Measurements from ENCODE around the gene AGRN. TPM values are rescaled to one million over a fixed set of nuclear protein-coding genes. Genes with fewer than 3 reads are reported as not detected.
A peak's percentile ranks its signal among the peaks of the same experiment; 100 is the strongest.
"Not testable (repeated sequence)": the region's sequence is repeated elsewhere in the genome, so short reads cannot be mapped to it uniquely, and the experiment has no call there.

Gene AGRN
- total and polyA plus RNA-seq, 5 experiments from 2014 or later, result 0.15 to 6.4 (median 0.71) TPM

GRCh38 chr1:984476-984814 lies 35.5 kb upstream of the AGRN start:
- no peak overlapping the region for H3K4me3 Mint-ChIP-seq

GRCh38 chr1:985126-985525 lies 34.8 kb upstream of the AGRN start:
- peaks cover 0 to 4% (median 0%) of the 10 kb centered on the region in 4 donors for H3K4me1 Mint-ChIP-seq
- H3K36me3 Mint-ChIP-seq, result no peaks in the 10 kb centered on the region
- POLR2A ChIA-PET, result no interaction called here
- no peak overlapping the region for H3K27ac Mint-ChIP-seq
- no peak overlapping the region for H3K4me3 Mint-ChIP-seq
- DNase-seq, result no peak
- H3K27me3 Mint-ChIP-seq, result peaks cover 8 to 48% (median 22%) of the 10 kb centered on the region in 5 donors
- ATAC-seq, result no peak
- H3K9me3 Mint-ChIP-seq, result no peaks in the 10 kb centered on the region

More at GRCh38 chr1:984476-984814, 35.5 kb upstream of the AGRN start:
- peaks cover 8 to 48% (median 19%) of the 10 kb centered on the region in 5 donors for H3K27me3 Mint-ChIP-seq
- DNase-seq (no peak), ATAC-seq (no peak)
- no peaks in the 10 kb centered on the region for H3K9me3 Mint-ChIP-seq
- H3K4me1 Mint-ChIP-seq, result peaks cover 0 to 4% (median 0%) of the 10 kb centered on the region in 4 donors
- H3K27ac Mint-ChIP-seq, result no peak overlapping the region
- POLR2A ChIA-PET, result interaction anchor here (0.9 to 1.1 kb wide), 2 partner anchors 17 to 84 kb away, joined by 3 to 4 read pairs; no protein-coding TSS in a partner anchor
- H3K36me3 Mint-ChIP-seq, result no peaks in the 10 kb centered on the region

DNA sequence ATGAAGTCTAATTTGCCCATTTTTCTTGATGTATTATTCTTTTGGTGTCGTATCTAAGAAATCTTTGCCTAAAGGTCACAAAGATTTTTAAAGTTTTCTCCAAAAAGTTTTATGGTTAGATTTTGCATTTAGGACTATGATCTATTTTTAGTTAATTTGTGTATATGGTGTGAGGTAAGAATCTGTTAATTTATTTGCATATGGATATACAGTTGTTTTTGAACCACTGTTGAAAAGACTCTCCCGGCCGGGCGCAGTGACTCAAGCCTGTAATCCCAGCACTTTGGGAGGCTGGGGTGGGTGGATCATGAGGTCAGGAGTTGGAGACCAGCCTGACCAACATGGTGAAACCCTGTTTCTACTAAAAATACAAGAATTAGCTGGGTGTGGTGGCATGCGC lies 31.9 kb upstream of the AGRN start:
- DNase-seq, H3K4me3 Mint-ChIP-seq, H3K4me1 Mint-ChIP-seq, ATAC-seq, POLR2A ChIA-PET, H3K36me3 Mint-ChIP-seq, H3K27ac Mint-ChIP-seq: not testable (repeated sequence)
- Mint-ChIP-seq H3K9me3 (peaks cover 0 to 13% (median 0%) of the 10 kb centered on the region in 9 donors), H3K27me3 (peaks cover 10 to 38% (median 24%) of the 10 kb centered on the region in 5 donors)

- H3K36me3 Mint-ChIP-seq, H3K27ac Mint-ChIP-seq, POLR2A ChIA-PET, DNase-seq, ATAC-seq, H3K4me3 Mint-ChIP-seq: not testable (repeated sequence)
- peaks cover 6 to 27% (median 10%) of the 10 kb centered on the region in 5 donors for H3K27me3 Mint-ChIP-seq
- H3K4me1 Mint-ChIP-seq, result peaks cover 7 to 14% (median 7%) of the 10 kb centered on the region in 4 donors
- H3K9me3 Mint-ChIP-seq, result peaks cover 0 to 13% (median 0%) of the 10 kb centered on the region in 9 donors
Observed at GRCh38 chr1:991275-991674, 28.6 kb upstream of the AGRN start.

DNA sequence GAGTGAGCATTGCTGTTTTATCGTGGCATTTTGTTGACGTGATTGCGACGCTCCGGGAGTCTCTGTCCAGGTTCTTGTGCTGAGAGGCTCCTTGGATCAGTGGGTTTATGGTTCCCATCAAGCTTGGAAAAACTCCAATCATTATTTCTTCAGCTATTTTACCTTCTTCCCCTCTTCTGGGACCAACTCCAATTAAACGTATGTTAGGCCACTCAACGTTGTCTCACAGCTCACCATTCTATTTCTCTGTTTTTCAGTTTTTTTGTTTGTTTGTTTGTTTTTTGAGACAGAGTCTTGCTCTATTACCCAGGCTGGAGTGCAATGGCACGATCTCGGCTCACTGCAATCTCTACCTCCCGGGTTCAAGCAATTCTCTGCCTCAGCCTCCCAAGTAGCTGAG lies 28.0 kb upstream of the AGRN start:
- Mint-ChIP-seq H3K27me3 (peaks cover 4 to 26% (median 9%) of the 10 kb centered on the region in 5 donors), H3K9me3 (peaks cover 0 to 13% (median 0%) of the 10 kb centered on the region in 9 donors), H3K36me3 (peaks cover 0 to 4% (median 3%) of the 10 kb centered on the region in 3 donors), H3K4me1 (peaks cover 7 to 17% (median 8%) of the 10 kb centered on the region in 4 donors), H3K27ac (no peak overlapping the region), H3K4me3 (no peak overlapping the region)
- POLR2A ChIA-PET, result interaction anchor here (0.7 kb wide), 1 partner anchor 10 kb away, joined by 3 read pairs; the partner anchor contains the start of gene PERM1
- DNase-seq (no peak), ATAC-seq (no peak)

DNA sequence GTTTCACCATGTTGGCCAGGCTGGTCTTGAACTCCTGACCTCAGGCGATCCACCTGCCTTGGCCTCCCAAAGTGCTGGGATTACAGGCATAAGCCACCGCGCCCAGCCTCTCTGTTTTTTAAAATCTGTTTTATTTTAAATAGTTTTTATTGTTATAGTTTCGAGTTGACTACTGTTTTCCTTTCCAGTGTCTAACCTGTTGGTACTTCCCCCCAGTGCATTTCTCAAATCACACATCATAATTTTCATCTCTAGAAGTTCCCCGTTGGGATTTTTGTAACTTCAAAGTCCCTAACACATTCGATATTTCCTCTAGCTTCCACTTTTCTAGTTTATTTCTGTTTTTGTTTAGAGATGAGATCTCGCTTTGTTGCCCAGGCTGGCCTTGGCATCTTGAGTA lies 27.6 kb upstream of the AGRN start:
- POLR2A ChIA-PET, result interaction anchor here (0.7 kb wide), 1 partner anchor 10 kb away, joined by 3 read pairs; the partner anchor contains the start of gene PERM1
- Mint-ChIP-seq H3K4me3 (no peak overlapping the region), H3K9me3 (peaks cover 0 to 13% (median 0%) of the 10 kb centered on the region in 9 donors), H3K36me3 (peaks cover 0 to 4% (median 3%) of the 10 kb centered on the region in 3 donors), H3K27ac (no peak overlapping the region), H3K27me3 (peaks cover 4 to 28% (median 13%) of the 10 kb centered on the region in 5 donors), H3K4me1 (peaks cover 8 to 21% (median 10%) of the 10 kb centered on the region in 4 donors)
- DNase-seq, result no peak
- no peak for ATAC-seq

GRCh38 chr1:993379-993995 lies 26.4 kb upstream of the AGRN start:
- Mint-ChIP-seq H3K27ac (no peak overlapping the region), H3K9me3 (peaks cover 0 to 13% (median 0%) of the 10 kb centered on the region in 9 donors), H3K27me3 (peaks cover 4 to 24% (median 11%) of the 10 kb centered on the region in 5 donors), H3K36me3 (peaks cover 0 to 4% (median 3%) of the 10 kb centered on the region in 3 donors), H3K4me1 (peaks cover 8 to 25% (median 12%) of the 10 kb centered on the region in 4 donors), H3K4me3 (no peak overlapping the region)
- POLR2A ChIA-PET, result interaction anchor here (1.0 to 1.1 kb wide), 2 partner anchors 12 kb away, joined by 3 to 4 read pairs; partner anchors contain the start of gene PERM1
- no peak for ATAC-seq
- DNase-seq, result no peak

- not testable (repeated sequence) for DNase-seq, ATAC-seq, H3K4me3 Mint-ChIP-seq, H3K36me3 Mint-ChIP-seq
- Mint-ChIP-seq H3K9me3 (peaks cover 0 to 13% (median 0%) of the 10 kb centered on the region in 9 donors), H3K27me3 (peaks cover 0 to 19% (median 4%) of the 10 kb centered on the region in 5 donors), H3K27ac (peak overlapping the region in 1 of 10 donors; percentile 21), H3K4me1 (peaks cover 7 to 25% (median 10%) of the 10 kb centered on the region in 4 donors)
- POLR2A ChIA-PET, result interaction anchor here (0.7 kb wide), 1 partner anchor 19 kb away, joined by 3 read pairs; the partner anchor contains the start of gene ISG15
Observed at GRCh38 chr1:994546-994945, 25.4 kb upstream of the AGRN start.

DNA sequence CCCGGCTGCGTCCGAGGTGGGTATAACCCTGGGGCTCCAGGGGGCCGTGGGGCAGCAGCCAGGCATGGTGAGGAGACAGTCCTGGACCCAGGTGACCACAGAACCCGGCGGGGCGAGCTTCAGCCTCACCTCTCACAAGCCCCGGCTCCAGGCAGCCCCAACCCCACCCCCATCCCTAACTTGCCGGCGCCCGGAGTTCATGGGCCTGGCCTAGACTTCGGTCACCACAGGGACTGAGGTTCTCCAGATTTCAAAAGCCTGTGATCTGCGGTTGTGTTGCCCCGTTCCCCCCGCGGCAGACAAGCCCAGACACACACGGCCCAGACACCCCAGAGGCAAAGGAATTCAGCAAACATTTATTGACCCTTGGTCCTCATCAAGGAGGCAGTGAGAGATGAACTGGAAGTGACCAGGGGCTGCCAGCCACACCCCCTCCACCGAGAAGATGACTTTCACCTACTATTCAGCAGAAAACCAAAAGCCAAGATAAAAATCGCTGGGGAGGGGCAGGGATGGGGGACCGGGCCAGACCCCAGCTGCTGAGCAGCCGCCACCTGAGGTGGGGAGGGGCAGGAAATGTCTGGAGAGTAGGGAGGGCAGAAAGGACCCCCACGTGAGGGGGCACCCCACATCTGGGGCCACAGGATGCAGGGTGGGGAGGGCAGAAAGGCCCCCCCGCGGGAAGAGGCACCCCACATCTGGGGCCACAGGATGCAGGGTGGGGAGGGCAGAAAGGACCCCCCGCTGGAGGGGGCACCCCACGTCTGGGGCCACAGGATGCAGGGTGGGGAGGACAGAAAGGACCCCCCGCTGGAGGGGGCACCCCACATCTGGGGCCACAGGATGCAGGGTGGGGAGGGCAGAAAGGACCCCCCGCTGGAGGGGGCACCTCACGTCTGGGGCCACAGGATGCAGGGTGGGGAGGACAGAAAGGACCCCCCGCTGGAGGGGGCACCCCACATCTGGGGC lies 24.0 kb upstream of the AGRN start:
- peaks cover 4 to 25% (median 7%) of the 10 kb centered on the region in 5 donors for H3K27me3 Mint-ChIP-seq
- H3K4me3 Mint-ChIP-seq, result peak overlapping the region in 6 of 10 donors; percentile 39 to 65 (median 48)
- peaks cover 0 to 13% (median 0%) of the 10 kb centered on the region in 9 donors for H3K9me3 Mint-ChIP-seq
- peak overlapping the region in 2 of 10 donors; percentile 5 to 52 for H3K27ac Mint-ChIP-seq
- H3K36me3 Mint-ChIP-seq, result peaks cover 0 to 4% (median 3%) of the 10 kb centered on the region in 3 donors
- peaks cover 9 to 30% (median 14%) of the 10 kb centered on the region in 4 donors for H3K4me1 Mint-ChIP-seq
- POLR2A ChIA-PET, result interaction anchor here (0.6 to 2.6 kb wide), 2 partner anchors 18 to 23 kb away, joined by 3 to 11 read pairs; partner anchors contain the start of gene ISG15
- DNase-seq (peak in 2 of 10 donors; percentile 25 to 26), ATAC-seq (no peak)

DNA sequence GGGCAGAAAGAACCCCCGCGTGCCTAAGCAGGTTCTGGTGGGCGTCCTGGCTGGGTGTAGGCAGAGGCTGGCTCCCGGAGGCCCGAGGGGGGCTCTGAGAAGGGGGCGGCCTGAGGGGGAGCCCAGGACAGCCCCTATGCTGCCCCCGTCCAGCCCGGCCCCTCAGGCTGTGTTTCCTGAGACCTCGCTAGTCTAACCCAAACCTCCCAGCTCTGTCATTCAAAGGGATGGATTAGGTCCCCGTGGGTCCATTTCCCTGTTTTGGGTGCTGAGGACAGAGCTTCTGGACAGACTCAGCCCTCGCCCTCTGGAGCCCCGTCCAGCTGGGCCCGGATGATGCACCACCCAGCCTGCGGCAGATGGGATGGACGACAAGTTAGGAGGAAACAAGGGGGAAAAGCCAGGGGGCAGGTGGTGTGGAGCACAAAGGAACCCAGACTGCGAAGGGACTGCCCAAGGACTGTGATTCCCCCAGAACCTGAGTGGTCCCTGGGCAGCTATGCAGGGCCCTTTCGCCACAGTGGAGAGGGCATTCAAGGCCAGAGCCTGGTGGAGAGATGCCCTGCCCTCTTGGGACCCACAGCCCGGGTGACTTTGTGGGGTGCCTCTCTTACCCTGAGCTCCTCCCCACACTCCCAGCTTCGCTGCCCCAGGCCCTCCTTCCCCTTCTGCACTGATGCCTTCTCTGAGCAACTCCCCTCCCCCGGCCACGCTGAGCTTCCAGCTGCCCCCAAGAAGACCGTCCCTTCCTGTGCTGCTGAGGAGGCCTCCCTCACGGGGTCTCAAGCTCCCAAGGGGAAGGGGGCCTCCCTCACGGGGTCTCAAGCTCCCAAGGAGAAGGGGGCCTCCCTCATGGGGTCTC lies 22.8 kb upstream of the AGRN start:
- Mint-ChIP-seq H3K27me3 (peaks cover 4 to 32% (median 10%) of the 10 kb centered on the region in 5 donors), H3K36me3 (peaks cover 0 to 4% (median 3%) of the 10 kb centered on the region in 3 donors), H3K27ac (peak overlapping the region in 3 of 10 donors; percentile 56 to 81 (median 72)), H3K9me3 (peaks cover 0 to 7% (median 0%) of the 10 kb centered on the region in 9 donors), H3K4me1 (peaks cover 9 to 27% (median 17%) of the 10 kb centered on the region in 4 donors), H3K4me3 (peak overlapping the region in 6 of 10 donors; percentile 28 to 45 (median 35))
- DNase-seq (no peak), ATAC-seq (no peak)
- POLR2A ChIA-PET, result interaction anchor here (0.6 to 2.6 kb wide), 3 partner anchors 17 to 36 kb away, joined by 3 to 11 read pairs (median 4); partner anchors contain the start of gene ISG15

- Mint-ChIP-seq H3K27ac (no peak overlapping the region), H3K27me3 (peaks cover under 1 to 37% (median 10%) of the 10 kb centered on the region in 5 donors), H3K36me3 (peaks cover 0 to 1% (median 0%) of the 10 kb centered on the region in 3 donors), H3K4me1 (peaks cover 9 to 27% (median 18%) of the 10 kb centered on the region in 4 donors), H3K9me3 (peaks cover 0 to 2% (median 0%) of the 10 kb centered on the region in 9 donors), H3K4me3 (peak overlapping the region in 2 of 10 donors; percentile 33 to 37)
- ATAC-seq (no peak), DNase-seq (no peak)
- POLR2A ChIA-PET, result interaction anchor here (1.4 to 2.6 kb wide), 2 partner anchors 16 to 35 kb away, joined by 4 to 11 read pairs; partner anchors contain the start of gene ISG15
Observed at GRCh38 chr1:997713-997992, 22.3 kb upstream of the AGRN start.
